Mammary epithelial cell (primary cell): ENCODE data around the gene C11orf68.

Experiments used
- CTCF ChIP-seq, 2 donors: IDR thresholded peaks in 1 of 2; conservative IDR thresholded peaks in 1 of 2; 2 replicates each; pipeline ENCODE4 v1.5.1; 2011 to 2012; ENCODE audit warnings: inconsistent platforms in 2 of 2, low read length in 2 of 2, mild to moderate bottlenecking in 2 of 2, control low read depth in 1 of 2, low read depth in 1 of 2; ENCODE audit not compliant: insufficient read depth in 1 of 2; ENCODE audit errors: extremely low read depth in 1 of 2
- EZH2 ChIP-seq: IDR thresholded peaks from 2 replicates; pipeline ENCODE4 v1.6.1; 2012; ENCODE audit warnings: low read length, inconsistent platforms, borderline replicate concordance

- TF ChIP-seq CTCF (conservative IDR thresholded peaks at IDR 0.05 in 1 of 2, IDR thresholded peaks at IDR 0.05 in 1 of 2; ENCODE audit: extremely low read depth in 1 of 2, insufficient read depth in 1 of 2, low read depth in 1 of 2, low read length in 2 of 2), result no peak
- TF ChIP-seq EZH2, result no peak
Observed at GRCh38 chr11:65871811-65872548, 46.9 kb downstream of the C11orf68 start.
